Transverse colon (tissue), 4 donors: ENCODE results near the gene CCN6. TPM values are rescaled to one million over a fixed set of nuclear protein-coding genes. Genes with fewer than 3 reads are reported as not detected.
"Not testable (repeated sequence)": the region's sequence is repeated elsewhere in the genome, so short reads cannot be mapped to it uniquely, and the experiment has no call there.

Source experiments
- DNase-seq: peaks from one replicate; pipeline ENCODE4 v3.0.0-alpha.2; 2019
- H3K27ac ChIP-seq, 4 donors: fragments of 200-600 bp; sonication (generic); 2 replicates each; pipeline ENCODE4 v1.5.1; 2016 to 2018; ENCODE audit warnings: inconsistent platforms in 4 of 4
- H3K27me3 ChIP-seq: fragments of 200-600 bp; sonication (generic); 2 replicates; pipeline ENCODE4 v1.5.1; 2017; ENCODE audit warnings: inconsistent platforms
- H3K36me3 ChIP-seq, 4 donors: fragments of 200-600 bp; sonication (generic); 2 replicates each; pipeline ENCODE4 v1.5.1; 2017 to 2019; ENCODE audit warnings: inconsistent platforms in 4 of 4
- H3K4me1 ChIP-seq, 4 donors: fragments of 200-600 bp; sonication (generic); 2 replicates each; pipeline ENCODE4 v1.5.1; 2017 to 2020; ENCODE audit warnings: inconsistent platforms in 4 of 4
- H3K4me3 ChIP-seq, 4 donors: fragments of 200-600 bp; sonication (generic); 1 replicate in 1 of 4; 2 replicates in 3 of 4; pipeline versions ENCODE4 v1.5.1 to v1.6.1; 2017 to 2019; ENCODE audit warnings: inconsistent platforms in 4 of 4
- H3K9me3 ChIP-seq, 2 donors: fragments of 200-600 bp; sonication (generic); 2 replicates each; pipeline ENCODE4 v1.5.1; 2017 to 2019; ENCODE audit warnings: inconsistent platforms in 2 of 2
- CTCF ChIP-seq, 5 experiments: fragments of 200-600 bp in 3 of 5; fragments of 450-650 bp in 2 of 5; sonication (generic) in 3 of 5; IDR thresholded peaks; 1 replicate in 2 of 5; 2 replicates in 3 of 5; pipeline ENCODE4 v1.5.1; 2016 to 2017; ENCODE audit warnings: antibody characterized with exemption in 5 of 5, inconsistent platforms in 3 of 5, mild to moderate bottlenecking in 2 of 5, moderate library complexity in 1 of 5
- EP300 ChIP-seq: sonication (generic); formaldehyde crosslinking; IDR thresholded peaks from one replicate; pipeline ENCODE4 v1.6.1; 2017; ENCODE audit warnings: antibody characterized with exemption, low read depth
- POLR2A ChIP-seq: fragments of 450-650 bp; IDR thresholded peaks from one replicate; pipeline ENCODE4 v1.6.1; 2016; ENCODE audit warnings: antibody characterized with exemption, mild to moderate bottlenecking, moderate library complexity
- POLR2AphosphoS5 ChIP-seq, 3 donors: sonication (generic); formaldehyde crosslinking; IDR thresholded peaks; one replicate each; pipeline ENCODE4 v1.6.1; 2016; ENCODE audit warnings: antibody characterized with exemption in 3 of 3
- WGBS, 2 donors: methylation state at CpG; one replicate each; pipeline ENCODE4 v1.1.5; 2018; ENCODE audit warnings: low coverage in 1 of 2; 5-methylcytosine and 5-hydroxymethylcytosine counted together
- in situ Hi-C, 4 donors: fragments of 200-750 bp; cut with MboI; loops; one replicate each; pipeline versions ENCODE4 v1.15.0 to v1.15.1; 2017; ENCODE audit warnings: low sequenced_read_pairs in 3 of 4, low pct_ligation_motif_present in 1 of 4, low pct_unique_long_range_greater_than_20kb in 1 of 4
- intact Hi-C: fragments of 100-400 bp; cut with DNase I; formaldehyde crosslinking; loops from one replicate; pipeline ENCODE4 v1.15.1; 2023; ENCODE audit warnings: low total_unique reads
- total RNA-seq, 4 donors: library from RNA; depleted of rRNA; stranded (reverse); fragments of >200 nt; gene quantifications; one replicate each; pipeline ENCODE4 v1.1.0, GENCODE V29; 2016

Gene CCN6
- total RNA-seq, 4 donors from 2014 or later: not detected

- no peak for TF ChIP-seq EP300
- TF ChIP-seq CTCF (IDR thresholded peaks at IDR 0.05): no peak
- TF ChIP-seq POLR2A: no peak
- TF ChIP-seq POLR2AphosphoS5 (IDR thresholded peaks at IDR 0.05): no peak
- Histone ChIP-seq H3K27me3 (no peaks in the 10 kb centered on the region), H3K4me1 (no peaks in the 10 kb centered on the region), H3K4me3 (no peak overlapping the region), H3K36me3 (no peaks in the 10 kb centered on the region), H3K27ac (no peak overlapping the region), H3K9me3 (no peaks in the 10 kb centered on the region)
- WGBS, 2 donors: 88 to 93% methylated on average over 4 to 5 of the region's 5 CpGs
- intact Hi-C loops: no loop called here
- no peak for DNase-seq
- in situ Hi-C loops: no loop called here
These were observed 3.5 kb upstream of the CCN6 start for GRCh38 chr6:112050429-112050828.

GRCh38 chr6:112051251-112051740 lies 2.6 kb upstream of the CCN6 start:
- DNase-seq, H3K4me3 ChIP-seq, H3K27me3 ChIP-seq, in situ Hi-C loops, H3K27ac ChIP-seq, H3K36me3 ChIP-seq, intact Hi-C loops, H3K9me3 ChIP-seq, H3K4me1 ChIP-seq: not testable (repeated sequence)
- WGBS, 2 donors: 88 to 93% methylated on average over 4 of the region's 4 CpGs

- TF ChIP-seq POLR2AphosphoS5 (IDR thresholded peaks at IDR 0.05): no peak
- TF ChIP-seq POLR2A: no peak
- no peak for TF ChIP-seq CTCF (IDR thresholded peaks at IDR 0.05)
- no peak for TF ChIP-seq EP300
- WGBS, 2 donors: 58 to 73% methylated on average over 9 to 10 of the region's 10 CpGs
- Histone ChIP-seq H3K4me3 (no peak overlapping the region), H3K27ac (no peak overlapping the region), H3K4me1 (no peaks in the 10 kb centered on the region), H3K27me3 (no peaks in the 10 kb centered on the region), H3K9me3 (no peaks in the 10 kb centered on the region), H3K36me3 (no peaks in the 10 kb centered on the region)
- no peak for DNase-seq
- intact Hi-C loops: no loop called here
- in situ Hi-C loops: no loop called here
These were observed 769 bp downstream of the CCN6 start for GRCh38 chr6:112054555-112055190.

- H3K4me3 ChIP-seq: no peak overlapping the region
- H3K36me3 ChIP-seq: no peaks in the 10 kb centered on the region
- no peak for DNase-seq
- H3K9me3 ChIP-seq: no peaks in the 10 kb centered on the region
- no peaks in the 10 kb centered on the region for H3K27me3 ChIP-seq
- no peaks in the 10 kb centered on the region for H3K4me1 ChIP-seq
- in situ Hi-C loops: no loop called here
- WGBS, 2 donors: 77 to 79% methylated on average over 4 of the region's 4 CpGs
- TF ChIP-seq POLR2AphosphoS5 (IDR thresholded peaks at IDR 0.05) (no peak), EP300 (no peak), CTCF (IDR thresholded peaks at IDR 0.05) (no peak), POLR2A (no peak)
- intact Hi-C loops: no loop called here
- H3K27ac ChIP-seq: no peak overlapping the region
These were observed 4.5 kb downstream of the CCN6 start for GRCh38 chr6:112058243-112059032.
